ENCODE data around the gene NLRP4.

Gene NLRP4

GRCh38 chr19:55813906-55814305 is 22.4 kb upstream of the NLRP4 start:
- no peak overlapping the region for H3K4me3 ChIP-seq (ENCODE audit: low read depth, low read length)
- no peak for TF ChIP-seq CTCF (IDR thresholded peaks at IDR 0.05; ENCODE audit: borderline replicate concordance, insufficient read depth, low read depth, low read length)

GRCh38 chr19:55820037-55820436 is 16.3 kb upstream of the NLRP4 start:
- no peak for TF ChIP-seq CTCF (IDR thresholded peaks at IDR 0.05; ENCODE audit: borderline replicate concordance, insufficient read depth, low read depth, low read length)
- no peak overlapping the region for H3K4me3 ChIP-seq (ENCODE audit: low read depth, low read length)

GRCh38 chr19:55830656-55831055 is 5.7 kb upstream of the NLRP4 start:
- H3K4me3 ChIP-seq (ENCODE audit: low read depth, low read length) = no peak overlapping the region
- TF ChIP-seq CTCF (IDR thresholded peaks at IDR 0.05; ENCODE audit: borderline replicate concordance, insufficient read depth, low read depth, low read length) = no peak

- H3K4me3 ChIP-seq (ENCODE audit: low read depth, low read length) = no peak within 1 kb of the TSS
- TF ChIP-seq CTCF (IDR thresholded peaks at IDR 0.05; ENCODE audit: borderline replicate concordance, insufficient read depth, low read depth, low read length) = no peak
Measured at GRCh38 chr19:55831846-55832245, 4.5 kb upstream of the NLRP4 start, which contains the start of gene NLRP11. Gene NLRP11 (minus strand): TSS chr19:55831999. CDS start chr19:55818174, 13,825 bp downstream.

GRCh38 chr19:55832676-55833075 is 3.7 kb upstream of the NLRP4 start:
- no peak overlapping the region for H3K4me3 ChIP-seq (ENCODE audit: low read depth, low read length)
- no peak for TF ChIP-seq CTCF (IDR thresholded peaks at IDR 0.05; ENCODE audit: borderline replicate concordance, insufficient read depth, low read depth, low read length)

- no peak for TF ChIP-seq CTCF (IDR thresholded peaks at IDR 0.05; ENCODE audit: borderline replicate concordance, insufficient read depth, low read depth, low read length)
- H3K4me3 ChIP-seq (ENCODE audit: low read depth, low read length) = no peak overlapping the region
Measured at GRCh38 chr19:55838251-55838650, 1.9 kb downstream of the NLRP4 start.

- no peak for TF ChIP-seq CTCF (IDR thresholded peaks at IDR 0.05; ENCODE audit: borderline replicate concordance, insufficient read depth, low read depth, low read length)
Measured at GRCh38 chr19:55838906-55839305, 2.6 kb downstream of the NLRP4 start.

More at GRCh38 chr19:55838906-55839305, 2.6 kb downstream of the NLRP4 start:
- H3K4me3 ChIP-seq (ENCODE audit: low read depth, low read length) = no peak overlapping the region

Data from GM12875 (cell line).